HG03108 (cell line): ENCODE data around the gene BICRA.
"Not testable (repeated sequence)": the region's sequence is repeated elsewhere in the genome, so short reads cannot be mapped to it uniquely, and the experiment has no call there.

Experiments used
- ATAC-seq: cut with Tn5 transposase; IDR thresholded peaks from one replicate; pipeline ENCODE4 v1.9.1; 2021; ENCODE audit warnings: moderate library complexity; ENCODE audit not compliant: unreplicated experiment

BICRA gene

GRCh38 chr19:47707135-47707925 is 98.4 kb downstream of the BICRA start:
- ATAC-seq = no peak

GRCh38 chr19:47711652-47712242 is 102.8 kb downstream of the BICRA start:
- no peak for ATAC-seq

- no peak for ATAC-seq
These were observed 104.4 kb downstream of the BICRA start, which contains the start of gene EHD2 for GRCh38 chr19:47713046-47714021. EHD2 (plus strand) TSS chr19:47713422; CDS start chr19:47716613, 3,191 bp downstream.

- no peak for ATAC-seq
These were observed 105.4 kb downstream of the BICRA start for GRCh38 chr19:47714339-47714738.

- not testable (repeated sequence) for ATAC-seq
These were observed 105.9 kb downstream of the BICRA start for GRCh38 chr19:47714855-47715254.

- ATAC-seq = no peak
These were observed 107.5 kb downstream of the BICRA start for GRCh38 chr19:47716270-47716937.

GRCh38 chr19:47718415-47719046 is 109.6 kb downstream of the BICRA start:
- not testable (repeated sequence) for ATAC-seq

- no peak for ATAC-seq
These were observed 110.3 kb downstream of the BICRA start for GRCh38 chr19:47719047-47719859.

- no peak for ATAC-seq
These were observed 111.9 kb downstream of the BICRA start for GRCh38 chr19:47720669-47721422.

- no peak for ATAC-seq
These were observed 114.6 kb downstream of the BICRA start for GRCh38 chr19:47723581-47723940.

- ATAC-seq = no peak
These were observed 116.9 kb downstream of the BICRA start for GRCh38 chr19:47725759-47726401.

- ATAC-seq = no peak
These were observed 117.5 kb downstream of the BICRA start for GRCh38 chr19:47726467-47726866.

GRCh38 chr19:47728295-47728694 is 119.4 kb downstream of the BICRA start:
- ATAC-seq = not testable (repeated sequence)

GRCh38 chr19:47729468-47729798 is 120.5 kb downstream of the BICRA start:
- ATAC-seq = no peak

- no peak for ATAC-seq
These were observed 121.0 kb downstream of the BICRA start for GRCh38 chr19:47729799-47730520.

- ATAC-seq = no peak
These were observed 121.6 kb downstream of the BICRA start for GRCh38 chr19:47730521-47730889.

GRCh38 chr19:47730910-47731309 is 122.0 kb downstream of the BICRA start:
- ATAC-seq = no peak

GRCh38 chr19:47735131-47735530 is 126.2 kb downstream of the BICRA start:
- no peak for ATAC-seq
